ENCODE data around the gene AQP12B.

DNA sequence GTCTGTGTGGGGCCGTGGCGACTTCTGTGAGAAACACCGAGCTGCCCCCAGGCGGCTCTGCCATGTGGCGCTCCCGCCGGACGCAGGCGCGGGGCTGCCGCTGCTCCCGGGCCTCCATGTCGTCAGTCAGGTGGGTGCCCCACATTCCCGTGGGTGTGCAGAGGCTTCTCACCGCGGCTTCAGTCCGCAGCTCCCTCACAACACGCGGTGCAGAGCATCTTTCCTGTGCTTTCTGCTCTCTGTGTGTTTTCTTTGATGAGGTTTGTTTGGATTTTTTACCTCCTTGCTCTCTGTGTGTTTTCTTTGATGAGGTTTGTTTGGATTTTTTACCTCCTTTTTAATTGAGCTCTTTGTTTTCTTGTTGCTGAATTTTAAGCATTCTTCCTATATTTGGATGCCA, 22.0 kb upstream of the AQP12B start:
- TF ChIP-seq, protein P1, sequence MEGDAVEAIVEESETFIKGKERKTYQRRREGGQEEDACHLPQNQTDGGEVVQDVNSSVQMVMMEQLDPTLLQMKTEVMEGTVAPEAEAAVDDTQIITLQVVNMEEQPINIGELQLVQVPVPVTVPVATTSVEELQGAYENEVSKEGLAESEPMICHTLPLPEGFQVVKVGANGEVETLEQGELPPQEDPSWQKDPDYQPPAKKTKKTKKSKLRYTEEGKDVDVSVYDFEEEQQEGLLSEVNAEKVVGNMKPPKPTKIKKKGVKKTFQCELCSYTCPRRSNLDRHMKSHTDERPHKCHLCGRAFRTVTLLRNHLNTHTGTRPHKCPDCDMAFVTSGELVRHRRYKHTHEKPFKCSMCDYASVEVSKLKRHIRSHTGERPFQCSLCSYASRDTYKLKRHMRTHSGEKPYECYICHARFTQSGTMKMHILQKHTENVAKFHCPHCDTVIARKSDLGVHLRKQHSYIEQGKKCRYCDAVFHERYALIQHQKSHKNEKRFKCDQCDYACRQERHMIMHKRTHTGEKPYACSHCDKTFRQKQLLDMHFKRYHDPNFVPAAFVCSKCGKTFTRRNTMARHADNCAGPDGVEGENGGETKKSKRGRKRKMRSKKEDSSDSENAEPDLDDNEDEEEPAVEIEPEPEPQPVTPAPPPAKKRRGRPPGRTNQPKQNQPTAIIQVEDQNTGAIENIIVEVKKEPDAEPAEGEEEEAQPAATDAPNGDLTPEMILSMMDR (IDR thresholded peaks at IDR 0.05) = no peak
- no peak for TF ChIP-seq EP300 (IDR thresholded peaks at IDR 0.05)

Measured in ovary (tissue), 3 donors.